CD8-positive, alpha-beta memory T cell (primary cell): Measurements from ENCODE around the gene KLF1. TPM values are rescaled to one million over a fixed set of nuclear protein-coding genes. Genes with fewer than 3 reads are reported as not detected.

Experiments used
- CTCF ChIA-PET: fragments of 350-600 bp; sonication (Branson Sonifier 250); formaldehyde crosslinking; loops from one replicate; lab custom pipeline; 2021; ENCODE audit warnings: antibody characterized with exemption; lab: Charles Lee
- POLR2A ChIA-PET: fragments of 350-600 bp; sonication (Branson Sonifier 250); formaldehyde crosslinking; loops from one replicate; lab custom pipeline; 2021; ENCODE audit warnings: antibody characterized with exemption; lab: Charles Lee
- DNase-seq, 5 donors: peaks; one replicate each; pipeline versions ENCODE4 v3.0.0 to v3.0.0-alpha.2; 2020 to 2022; ENCODE audit warnings: mixed read lengths in 1 of 5
- H3K27ac ChIP-seq: one replicate; pipeline ENCODE4 v1.7.0; 2013; ENCODE audit warnings: low read depth, mild to moderate bottlenecking, low read length, moderate library complexity
- H3K27me3 ChIP-seq: 2 replicates; pipeline ENCODE4 v1.7.0; 2013; ENCODE audit warnings: low read length, mild to moderate bottlenecking; ENCODE audit not compliant: insufficient read depth, poor library complexity, severe bottlenecking
- H3K36me3 ChIP-seq: 2 replicates; pipeline ENCODE4 v1.7.0; 2013; ENCODE audit warnings: mild to moderate bottlenecking, low read length, moderate library complexity; ENCODE audit not compliant: insufficient read depth
- H3K4me1 ChIP-seq: 2 replicates; pipeline ENCODE4 v1.7.0; 2013; ENCODE audit warnings: mild to moderate bottlenecking, low read length, moderate library complexity; ENCODE audit not compliant: insufficient read depth
- H3K4me3 ChIP-seq: 2 replicates; pipeline ENCODE4 v1.7.0; 2013; ENCODE audit warnings: mild to moderate bottlenecking, low read length
- H3K9me3 ChIP-seq: 2 replicates; pipeline ENCODE4 v1.7.0; 2013; ENCODE audit warnings: mild to moderate bottlenecking, low read length
- H3K27ac Mint-ChIP-seq, 8 donors: one replicate each; pipeline ENCODE4 v1.8.0; 2020 to 2021; ENCODE audit warnings: mixed read lengths in 8 of 8, mild to moderate bottlenecking in 6 of 8, inconsistent platforms in 3 of 8, moderate library complexity in 3 of 8
- H3K27me3 Mint-ChIP-seq, 2 donors: one replicate each; pipeline ENCODE4 v1.8.0; 2020 to 2021; ENCODE audit warnings: mixed read lengths in 2 of 2, mild to moderate bottlenecking in 1 of 2, moderate library complexity in 1 of 2
- H3K36me3 Mint-ChIP-seq, 3 donors: one replicate each; pipeline ENCODE4 v1.8.0; 2020 to 2021; ENCODE audit warnings: mixed read lengths in 3 of 3, inconsistent platforms in 1 of 3, mild to moderate bottlenecking in 1 of 3
- H3K4me1 Mint-ChIP-seq, 3 donors: one replicate each; pipeline ENCODE4 v1.8.0; 2020 to 2021; ENCODE audit warnings: mixed read lengths in 3 of 3, inconsistent platforms in 1 of 3, mild to moderate bottlenecking in 1 of 3
- H3K4me3 Mint-ChIP-seq, 7 donors: one replicate each; pipeline ENCODE4 v1.8.0; 2020 to 2021; ENCODE audit warnings: mixed read lengths in 7 of 7, mild to moderate bottlenecking in 6 of 7, moderate library complexity in 4 of 7, inconsistent platforms in 2 of 7
- H3K9me3 Mint-ChIP-seq, 5 donors: one replicate each; pipeline ENCODE4 v1.8.0; 2020 to 2022; ENCODE audit warnings: mixed read lengths in 5 of 5, mild to moderate bottlenecking in 3 of 5, moderate library complexity in 2 of 5, inconsistent platforms in 1 of 5
- polyA plus RNA-seq: library from polyadenylated mRNA; unstranded; fragments of 300-500 nt; fragmentation: Illumina TruSeq; gene quantifications from one replicate; pipeline ENCODE4 v1.2.3, GENCODE V29; 2021
- total RNA-seq, 2 experiments: library from RNA; stranded (reverse); gene quantifications; one replicate each; pipeline ENCODE4 v1.2.3, GENCODE V29; 2021

Gene KLF1
- total and polyA plus RNA-seq, 3 experiments from 2014 or later = 0.84 to 0.90 TPM; not detected in 1

GRCh38 chr19:12865746-12866415 is 21.1 kb downstream of the KLF1 start:
- peaks cover 4 to 29% of the 10 kb centered on the region in 2 donors for H3K27me3 Mint-ChIP-seq
- H3K9me3 Mint-ChIP-seq = no peaks in the 10 kb centered on the region
- H3K4me1 Mint-ChIP-seq = peaks cover 4 to 11% (median 6%) of the 10 kb centered on the region in 3 donors
- H3K36me3 Mint-ChIP-seq = no peaks in the 10 kb centered on the region
- no peak for DNase-seq
- no peak overlapping the region for H3K4me3 ChIP-seq
- H3K27me3 ChIP-seq = no peaks in the 10 kb centered on the region
- no peaks in the 10 kb centered on the region for H3K9me3 ChIP-seq
- H3K4me3 Mint-ChIP-seq = peak overlapping the region in 2 of 7 donors; percentile 44 to 53
- no peaks in the 10 kb centered on the region for H3K36me3 ChIP-seq
- ChIA-PET CTCF (no interaction called here), POLR2A (no interaction called here)
- peaks cover 8% of the 10 kb centered on the region for H3K4me1 ChIP-seq
- H3K27ac Mint-ChIP-seq = no peak overlapping the region
- no peak overlapping the region for H3K27ac ChIP-seq

GRCh38 chr19:12864721-12865715 is 22.0 kb downstream of the KLF1 start:
- no peaks in the 10 kb centered on the region for H3K36me3 ChIP-seq
- ChIA-PET CTCF (interaction anchor here (1.0 to 2.6 kb wide), 3 partner anchors 20 to 100 kb away, joined by 3 to 8 read pairs (median 4); no protein-coding TSS in a partner anchor), POLR2A (no interaction called here)
- Mint-ChIP-seq H3K36me3 (no peaks in the 10 kb centered on the region), H3K27ac (no peak overlapping the region), H3K4me3 (peak overlapping the region in 1 of 7 donors; percentile 44), H3K9me3 (no peaks in the 10 kb centered on the region), H3K27me3 (peaks cover 4 to 32% of the 10 kb centered on the region in 2 donors), H3K4me1 (peaks cover 4 to 11% (median 6%) of the 10 kb centered on the region in 3 donors)
- peaks cover 8% of the 10 kb centered on the region for H3K4me1 ChIP-seq
- no peak for DNase-seq
- no peaks in the 10 kb centered on the region for H3K9me3 ChIP-seq
- no peaks in the 10 kb centered on the region for H3K27me3 ChIP-seq
- no peak overlapping the region for H3K27ac ChIP-seq
- no peak overlapping the region for H3K4me3 ChIP-seq

- Histone ChIP-seq H3K36me3 (no peaks in the 10 kb centered on the region), H3K9me3 (no peaks in the 10 kb centered on the region), H3K4me1 (peaks cover 8% of the 10 kb centered on the region), H3K4me3 (no peak overlapping the region), H3K27me3 (no peaks in the 10 kb centered on the region), H3K27ac (no peak overlapping the region)
- peaks cover 0 to 2% (median 0%) of the 10 kb centered on the region in 5 donors for H3K9me3 Mint-ChIP-seq
- H3K27ac Mint-ChIP-seq = peak overlapping the region in 1 of 8 donors; percentile 47
- H3K4me1 Mint-ChIP-seq = peaks cover 4 to 11% (median 6%) of the 10 kb centered on the region in 3 donors
- no peak for DNase-seq
- H3K4me3 Mint-ChIP-seq = no peak overlapping the region
- ChIA-PET POLR2A (no interaction called here), CTCF (interaction anchor here (1.0 to 2.6 kb wide), 5 partner anchors 8 to 101 kb away, joined by 3 to 8 read pairs (median 3); no protein-coding TSS in a partner anchor)
- peaks cover 4 to 32% of the 10 kb centered on the region in 2 donors for H3K27me3 Mint-ChIP-seq
- no peaks in the 10 kb centered on the region for H3K36me3 Mint-ChIP-seq
Observed at GRCh38 chr19:12864143-12864542, 22.9 kb downstream of the KLF1 start.

- Histone ChIP-seq H3K4me1 (no peaks in the 10 kb centered on the region), H3K36me3 (no peaks in the 10 kb centered on the region), H3K4me3 (no peak overlapping the region), H3K27me3 (no peaks in the 10 kb centered on the region), H3K9me3 (no peaks in the 10 kb centered on the region), H3K27ac (no peak overlapping the region)
- Mint-ChIP-seq H3K4me3 (no peak overlapping the region), H3K9me3 (peaks cover 5 to 15% (median 8%) of the 10 kb centered on the region in 5 donors), H3K4me1 (no peaks in the 10 kb centered on the region), H3K27ac (no peak overlapping the region), H3K27me3 (peaks cover 8 to 19% of the 10 kb centered on the region in 2 donors), H3K36me3 (peaks cover 0 to 5% (median 1%) of the 10 kb centered on the region in 3 donors)
- POLR2A ChIA-PET = no interaction called here
- CTCF ChIA-PET = no interaction called here
- DNase-seq = no peak
Observed at GRCh38 chr19:12859546-12859945, 27.5 kb downstream of the KLF1 start.

GRCh38 chr19:12858041-12858928 is 28.7 kb downstream of the KLF1 start:
- ChIA-PET CTCF (no interaction called here), POLR2A (no interaction called here)
- Mint-ChIP-seq H3K4me3 (no peak overlapping the region), H3K9me3 (peaks cover 5 to 15% (median 8%) of the 10 kb centered on the region in 5 donors), H3K36me3 (peaks cover 0 to 5% (median 4%) of the 10 kb centered on the region in 3 donors), H3K27me3 (peaks cover 8 to 15% of the 10 kb centered on the region in 2 donors), H3K4me1 (no peaks in the 10 kb centered on the region), H3K27ac (no peak overlapping the region)
- no peaks in the 10 kb centered on the region for H3K36me3 ChIP-seq
- no peak overlapping the region for H3K27ac ChIP-seq
- H3K4me1 ChIP-seq = no peaks in the 10 kb centered on the region
- no peak overlapping the region for H3K4me3 ChIP-seq
- no peaks in the 10 kb centered on the region for H3K27me3 ChIP-seq
- DNase-seq = no peak
- H3K9me3 ChIP-seq = no peaks in the 10 kb centered on the region

GRCh38 chr19:12856653-12857052 is 30.3 kb downstream of the KLF1 start:
- POLR2A ChIA-PET = no interaction called here
- Mint-ChIP-seq H3K9me3 (peaks cover 5 to 15% (median 8%) of the 10 kb centered on the region in 5 donors), H3K27ac (no peak overlapping the region), H3K27me3 (peaks cover 8 to 10% of the 10 kb centered on the region in 2 donors), H3K4me1 (no peaks in the 10 kb centered on the region), H3K36me3 (peaks cover 0 to 5% (median 4%) of the 10 kb centered on the region in 3 donors), H3K4me3 (no peak overlapping the region)
- H3K36me3 ChIP-seq = no peaks in the 10 kb centered on the region
- DNase-seq = no peak
- H3K4me3 ChIP-seq = no peak overlapping the region
- no peaks in the 10 kb centered on the region for H3K9me3 ChIP-seq
- no peaks in the 10 kb centered on the region for H3K4me1 ChIP-seq
- no peak overlapping the region for H3K27ac ChIP-seq
- no peaks in the 10 kb centered on the region for H3K27me3 ChIP-seq
- CTCF ChIA-PET = no interaction called here
